Fibroblast of lung (primary cell): ENCODE measurements around the gene NANS. TPM values are rescaled to one million over a fixed set of nuclear protein-coding genes. Genes with fewer than 3 reads are reported as not detected.
"Not testable (repeated sequence)": the region's sequence is repeated elsewhere in the genome, so short reads cannot be mapped to it uniquely, and the experiment has no call there.

Source experiments
- DNase-seq, 2 donors: peaks; one replicate each; pipeline versions ENCODE4 v3.0.0 to v3.0.0-alpha.2; 2010; ENCODE audit warnings: low read depth in 2 of 2
- H2AFZ ChIP-seq: 2 replicates; pipeline ENCODE4 v1.5.1; 2012; ENCODE audit warnings: low read length, control low read depth, inconsistent platforms
- H3K27ac ChIP-seq: 2 replicates; pipeline ENCODE4 v1.5.1; 2011; ENCODE audit warnings: low read length, control low read depth; ENCODE audit not compliant: insufficient read depth
- H3K27me3 ChIP-seq: 2 replicates; pipeline ENCODE4 v1.5.1; 2011; ENCODE audit warnings: mild to moderate bottlenecking, low read length; ENCODE audit not compliant: control insufficient read depth, insufficient read depth
- H3K36me3 ChIP-seq: 2 replicates; pipeline ENCODE4 v1.5.1; 2011; ENCODE audit warnings: low read length; ENCODE audit not compliant: control insufficient read depth, insufficient read depth
- H3K4me1 ChIP-seq: 2 replicates; pipeline ENCODE4 v1.5.1; 2011; ENCODE audit warnings: low read length; ENCODE audit not compliant: control insufficient read depth, insufficient read depth; ENCODE audit errors: extremely low read depth
- H3K4me2 ChIP-seq: 2 replicates; pipeline ENCODE4 v1.5.1; 2011; ENCODE audit warnings: low read length, control low read depth; ENCODE audit not compliant: insufficient read depth; ENCODE audit errors: extremely low read depth
- H3K4me3 ChIP-seq, 4 experiments: fragments of 200-600 bp in 1 of 4; sonication (generic) in 1 of 4; replicated peaks in 1 of 4; 2 replicates each; pipeline ENCODE4 v1.5.1; 2011 to 2016; ENCODE audit warnings: low read length in 4 of 4, low read depth in 3 of 4, mild to moderate bottlenecking in 3 of 4, control low read depth in 2 of 4, inconsistent platforms in 1 of 4, mixed read lengths in 1 of 4; ENCODE audit not compliant: insufficient read depth in 1 of 4; ENCODE audit errors: control extremely low read depth in 1 of 4
- H3K79me2 ChIP-seq: 2 replicates; pipeline ENCODE4 v1.5.1; 2012; ENCODE audit warnings: mild to moderate bottlenecking, low read length, inconsistent platforms; ENCODE audit not compliant: control insufficient read depth, insufficient read depth
- H3K9ac ChIP-seq: 2 replicates; pipeline ENCODE4 v1.5.1; 2011; ENCODE audit warnings: mild to moderate bottlenecking, low read length, control low read depth; ENCODE audit not compliant: insufficient read depth
- H3K9me3 ChIP-seq: 2 replicates; pipeline ENCODE4 v1.5.1; 2012; ENCODE audit warnings: low read depth, low read length; ENCODE audit not compliant: control insufficient read depth, insufficient read depth
- H4K20me1 ChIP-seq: 2 replicates; pipeline ENCODE4 v1.5.1; 2011; ENCODE audit warnings: low read length; ENCODE audit not compliant: control insufficient read depth, insufficient read depth; ENCODE audit errors: extremely low read depth
- CTCF ChIP-seq, 2 donors: IDR thresholded peaks in 1 of 2; conservative IDR thresholded peaks in 1 of 2; 1 replicate in 1 of 2; 2 replicates in 1 of 2; pipeline ENCODE4 v1.5.1; 2011 to 2012; ENCODE audit warnings: low read length in 2 of 2, control low read depth in 1 of 2, inconsistent platforms in 1 of 2, low read depth in 1 of 2, mild to moderate bottlenecking in 1 of 2
- EZH2 ChIP-seq: IDR thresholded peaks from 2 replicates; pipeline ENCODE4 v1.5.1; 2012; ENCODE audit warnings: low read length, control low read depth, mild to moderate bottlenecking; ENCODE audit errors: missing control alignments
- polyA plus RNA-seq, 2 donors: library from polyadenylated mRNA; depleted of rRNA in 1 of 2; stranded (reverse) in 1 of 2; unstranded in 1 of 2; fragments of >200 nt; gene quantifications; 2 replicates each; pipeline ENCODE4 v1.2.1, GENCODE V29; 2011 to 2012; ENCODE audit warnings: missing spikeins in 1 of 2
- total RNA-seq: library from RNA; depleted of rRNA; stranded (reverse); fragments of >200 nt; gene quantifications from 2 replicates; pipeline ENCODE4 v1.2.1, GENCODE V29; 2014

Gene NANS
- total and polyA plus RNA-seq, 2 donors (not counting 1 experiment from before 2014, with no cell fraction given): 83.9 to 105 TPM

DNA sequence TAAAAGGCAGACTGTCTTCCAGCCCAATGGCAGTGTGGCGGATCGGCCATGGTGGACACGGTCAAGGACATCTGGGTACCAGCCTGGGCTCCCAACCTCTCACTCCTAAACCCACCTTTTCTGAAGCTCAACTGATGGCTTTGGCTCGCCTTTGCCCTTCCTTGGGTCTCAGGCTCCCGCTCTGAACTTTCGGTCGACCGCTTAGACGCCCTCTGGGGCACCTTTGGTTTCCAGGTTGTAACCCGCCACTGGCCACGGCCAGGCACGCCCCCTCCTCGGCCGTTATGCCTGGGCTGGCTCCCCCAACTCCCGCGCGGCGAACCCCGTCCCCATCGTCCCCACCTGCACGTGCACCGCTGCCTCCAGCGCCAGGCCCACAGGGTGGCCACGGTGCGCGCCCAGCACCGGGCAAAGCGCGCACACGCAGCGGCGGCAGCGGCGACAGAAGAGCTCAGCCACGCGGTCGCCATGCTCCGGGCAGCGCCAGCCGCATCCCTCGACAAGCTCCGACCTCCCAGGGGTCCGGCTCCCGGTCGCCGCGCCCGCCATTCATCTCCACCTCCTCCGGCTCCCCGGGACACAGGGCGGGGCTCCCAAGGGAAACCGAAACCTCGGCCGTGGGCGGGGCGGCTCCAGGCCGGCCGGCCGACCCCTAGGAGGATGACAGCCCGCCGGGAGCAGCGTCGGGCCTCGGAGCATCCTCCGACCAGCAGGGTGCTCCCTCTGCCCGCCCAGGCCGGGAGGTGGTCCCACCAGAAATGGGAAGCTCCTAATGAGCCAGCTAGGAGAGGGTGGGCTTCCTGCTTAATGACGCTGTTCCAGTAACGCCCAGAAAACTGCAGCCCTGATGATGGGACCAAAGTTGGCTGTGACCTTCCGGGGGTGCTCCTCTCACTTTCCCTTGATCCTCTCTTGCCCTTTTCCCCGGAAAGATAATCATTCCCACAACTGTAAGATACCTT, 62.4 kb downstream of the NANS start, which contains the start of gene TRIM14:
Gene TRIM14 (minus strand): TSS at position 583 of the 962 bp plus-strand sequence. CDS start 34 bp downstream, at position 549.
- Histone ChIP-seq H4K20me1 (no peaks in the 10 kb centered on the region), H3K9ac (peak within 1 kb of the TSS; percentile 63), H3K4me1 (peaks cover 2% of the 10 kb centered on the region), H3K36me3 (no peaks in the 10 kb centered on the region), H3K4me2 (peak within 1 kb of the TSS; percentile 73), H2AFZ (peak within 1 kb of the TSS; percentile 97), H3K27ac (peak within 1 kb of the TSS; percentile 42), H3K9me3 (no peaks in the 10 kb centered on the region), H3K79me2 (no peaks in the 10 kb centered on the region), H3K27me3 (no peaks in the 10 kb centered on the region), H3K4me3 (peak within 1 kb of the TSS; percentile 68 to 77 (median 74))
- TF ChIP-seq EZH2 (no peak), CTCF (conservative IDR thresholded peaks at IDR 0.05 in 1 of 2, IDR thresholded peaks at IDR 0.05 in 1 of 2; ENCODE audit: low read depth in 1 of 2, low read length in 2 of 2) (peak; percentile 12 to 18)
- peak; percentile 57 to 72 for DNase-seq

DNA sequence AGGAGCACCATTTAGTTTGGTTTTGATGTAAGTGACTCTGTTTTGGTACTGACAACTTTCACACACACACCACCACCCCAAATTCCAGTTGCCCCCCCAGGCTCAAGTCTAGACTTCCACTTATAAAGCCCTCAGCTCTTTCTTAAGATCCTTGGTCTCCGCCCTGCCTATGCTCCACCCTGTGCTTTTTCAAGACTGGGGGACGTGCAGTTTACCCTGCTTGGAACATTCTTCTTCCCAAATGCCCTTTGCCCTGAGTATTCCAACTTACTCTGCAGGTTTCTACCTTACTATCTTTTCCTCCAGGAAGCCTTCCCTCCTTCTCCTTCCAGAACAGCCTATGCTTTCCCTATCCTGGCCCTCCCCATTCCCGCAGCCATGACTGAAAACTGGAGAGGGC, 63.9 kb downstream of the NANS start:
- no peak for DNase-seq
- Histone ChIP-seq H3K9me3 (no peaks in the 10 kb centered on the region), H3K9ac (no peak overlapping the region), H3K4me1 (peaks cover 2% of the 10 kb centered on the region), H3K27ac (no peak overlapping the region), H2AFZ (no peak overlapping the region), H4K20me1 (no peaks in the 10 kb centered on the region), H3K79me2 (no peaks in the 10 kb centered on the region), H3K36me3 (no peaks in the 10 kb centered on the region), H3K4me3 (no peak overlapping the region), H3K4me2 (no peak overlapping the region), H3K27me3 (no peaks in the 10 kb centered on the region)
- TF ChIP-seq CTCF (conservative IDR thresholded peaks at IDR 0.05 in 1 of 2, IDR thresholded peaks at IDR 0.05 in 1 of 2; ENCODE audit: low read depth in 1 of 2, low read length in 2 of 2) (no peak), EZH2 (no peak)

DNA sequence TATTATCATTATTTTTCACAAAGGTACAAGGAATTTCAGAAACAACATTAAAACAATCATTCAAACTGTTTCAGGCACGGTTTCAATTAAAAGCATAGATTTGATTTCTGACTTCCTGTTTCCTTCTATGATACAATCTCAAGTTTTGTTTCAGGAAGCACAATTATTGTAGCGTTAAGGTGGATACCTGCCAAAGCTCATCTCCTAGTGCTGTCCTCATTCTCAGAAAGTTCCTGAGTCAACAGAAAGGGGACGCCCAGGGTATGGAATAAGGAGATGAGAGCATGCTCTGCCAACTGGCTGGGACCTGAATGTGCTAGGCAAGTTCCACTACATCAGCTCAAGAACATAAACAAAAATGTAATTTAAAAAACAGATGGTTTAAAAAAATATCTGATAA, 64.5 kb downstream of the NANS start:
- H3K27ac ChIP-seq: no peak overlapping the region
- no peak overlapping the region for H3K4me3 ChIP-seq
- H3K4me1 ChIP-seq: peaks cover 2% of the 10 kb centered on the region

GRCh38 chr9:98124091-98124490, 67.6 kb downstream of the NANS start:
- not testable (repeated sequence) for H2AFZ ChIP-seq, H4K20me1 ChIP-seq, H3K27ac ChIP-seq, H3K9me3 ChIP-seq, H3K4me2 ChIP-seq, H3K4me3 ChIP-seq, H3K79me2 ChIP-seq, H3K36me3 ChIP-seq, DNase-seq, H3K9ac ChIP-seq, H3K27me3 ChIP-seq, H3K4me1 ChIP-seq

More for the DNA sequence above, 64.5 kb downstream of the NANS start:
- Histone ChIP-seq H2AFZ (no peak overlapping the region), H3K27me3 (no peaks in the 10 kb centered on the region), H4K20me1 (no peaks in the 10 kb centered on the region), H3K9me3 (no peaks in the 10 kb centered on the region), H3K79me2 (no peaks in the 10 kb centered on the region), H3K4me2 (no peak overlapping the region), H3K9ac (no peak overlapping the region), H3K36me3 (no peaks in the 10 kb centered on the region)
- TF ChIP-seq EZH2 (no peak), CTCF (conservative IDR thresholded peaks at IDR 0.05 in 1 of 2, IDR thresholded peaks at IDR 0.05 in 1 of 2; ENCODE audit: low read depth in 1 of 2, low read length in 2 of 2) (no peak)
- no peak for DNase-seq
